Measurements from ENCODE around the gene SOX18. TPM values are rescaled to one million over a fixed set of nuclear protein-coding genes. Genes with fewer than 3 reads are reported as not detected.

SOX18 gene
- total and polyA plus RNA-seq, 2 of the 13 experiments (the other 11 are each of a cell fraction or from before 2014, with no cell fraction given) = 1.6 to 1.9 TPM

DNA sequence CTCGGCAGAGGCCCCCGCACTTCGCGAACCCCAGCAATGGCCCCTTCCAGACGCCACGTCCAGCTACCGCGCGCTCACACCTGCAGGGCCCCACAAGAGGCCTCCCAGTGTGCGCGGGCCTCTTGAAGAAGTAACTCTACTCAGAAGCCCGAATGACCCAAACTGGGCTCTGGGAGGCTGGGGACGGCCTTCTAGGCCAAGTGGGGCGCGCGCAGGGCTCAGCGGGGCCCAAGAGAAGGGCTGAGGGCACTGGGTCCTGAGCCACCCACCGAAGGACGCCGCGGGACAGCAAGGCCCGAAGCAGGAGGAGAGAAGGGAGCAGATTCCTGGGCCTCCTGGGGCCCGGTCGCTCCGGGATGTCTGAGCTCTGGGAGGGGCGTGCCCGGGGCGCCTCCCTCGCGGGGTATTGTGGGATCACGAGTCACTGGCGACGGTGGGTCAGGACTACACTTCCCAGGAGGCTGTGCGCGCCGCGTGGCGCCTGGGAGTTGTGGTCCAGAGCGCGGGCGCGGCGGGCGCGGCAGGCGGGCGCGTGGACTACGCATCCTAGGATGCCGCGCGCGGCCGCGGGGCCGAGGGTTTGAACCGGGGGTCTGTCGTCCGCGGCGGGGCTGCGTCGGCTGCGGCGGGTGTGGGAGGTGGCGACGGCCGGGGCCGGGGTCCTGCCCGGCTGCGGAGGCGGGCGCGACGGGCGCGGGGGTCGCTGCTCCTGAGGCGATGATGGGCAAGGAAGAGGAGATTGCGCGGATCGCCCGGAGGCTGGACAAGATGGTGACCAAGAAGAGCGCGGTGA lies 13.4 kb upstream of the SOX18 start, which contains the start of gene TCEA2 (continued):
- TF ChIP-seq, protein P1, sequence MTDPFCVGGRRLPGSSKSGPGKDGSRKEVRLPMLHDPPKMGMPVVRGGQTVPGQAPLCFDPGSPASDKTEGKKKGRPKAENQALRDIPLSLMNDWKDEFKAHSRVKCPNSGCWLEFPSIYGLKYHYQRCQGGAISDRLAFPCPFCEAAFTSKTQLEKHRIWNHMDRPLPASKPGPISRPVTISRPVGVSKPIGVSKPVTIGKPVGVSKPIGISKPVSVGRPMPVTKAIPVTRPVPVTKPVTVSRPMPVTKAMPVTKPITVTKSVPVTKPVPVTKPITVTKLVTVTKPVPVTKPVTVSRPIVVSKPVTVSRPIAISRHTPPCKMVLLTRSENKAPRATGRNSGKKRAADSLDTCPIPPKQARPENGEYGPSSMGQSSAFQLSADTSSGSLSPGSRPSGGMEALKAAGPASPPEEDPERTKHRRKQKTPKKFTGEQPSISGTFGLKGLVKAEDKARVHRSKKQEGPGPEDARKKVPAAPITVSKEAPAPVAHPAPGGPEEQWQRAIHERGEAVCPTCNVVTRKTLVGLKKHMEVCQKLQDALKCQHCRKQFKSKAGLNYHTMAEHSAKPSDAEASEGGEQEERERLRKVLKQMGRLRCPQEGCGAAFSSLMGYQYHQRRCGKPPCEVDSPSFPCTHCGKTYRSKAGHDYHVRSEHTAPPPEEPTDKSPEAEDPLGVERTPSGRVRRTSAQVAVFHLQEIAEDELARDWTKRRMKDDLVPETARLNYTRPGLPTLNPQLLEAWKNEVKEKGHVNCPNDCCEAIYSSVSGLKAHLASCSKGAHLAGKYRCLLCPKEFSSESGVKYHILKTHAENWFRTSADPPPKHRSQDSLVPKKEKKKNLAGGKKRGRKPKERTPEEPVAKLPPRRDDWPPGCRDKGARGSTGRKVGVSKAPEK (CRISPR knock-in tag; IDR thresholded peaks at IDR 0.05; ENCODE audit: borderline replicate concordance) = no peak
- TF ChIP-seq ZNF772 (CRISPR knock-in tag; IDR thresholded peaks at IDR 0.05) (peak; percentile 83; the same call in 1 of the 2 replicates), SNRNP70 (IDR thresholded peaks at IDR 0.05; ENCODE audit: low read depth, low read length) (no peak), TOPORS (CRISPR knock-in tag; IDR thresholded peaks at IDR 0.05) (0 out of 2 replicates have a peak, but pooled peaks have one; percentile 11), KLF13 (CRISPR knock-in tag; IDR thresholded peaks at IDR 0.05) (peak; percentile 37; the same call in 1 of the 2 replicates), HNF4G (IDR thresholded peaks at IDR 0.05; ENCODE audit: borderline replicate concordance, low read depth, low read length) (peak; percentile 55; the same call in 1 of the 2 replicates), HNF4G (CRISPR knock-in tag; IDR thresholded peaks at IDR 0.05; ENCODE audit: borderline replicate concordance, low read depth) (no peak; the same call in none of the 2 replicates), ARID2 (CRISPR knock-in tag; IDR thresholded peaks at IDR 0.05; ENCODE audit: borderline replicate concordance) (no peak), CBX2 (IDR thresholded peaks at IDR 0.05; ENCODE audit: low read depth, low read length) (no peak), CBX2 (CRISPR knock-in tag; IDR thresholded peaks at IDR 0.05; ENCODE audit: low read depth) (0 out of 2 replicates have a peak, but pooled peaks have one; percentile 67), WIZ (CRISPR knock-in tag; IDR thresholded peaks at IDR 0.05) (no peak), IRF2 (CRISPR knock-in tag; IDR thresholded peaks at IDR 0.05) (peak; percentile 99), SPEN (CRISPR knock-in tag; IDR thresholded peaks at IDR 0.05; ENCODE audit: low read depth) (peak; percentile 97), SETDB1 (CRISPR knock-in tag; IDR thresholded peaks at IDR 0.05; ENCODE audit: borderline replicate concordance) (0 out of 2 replicates have a peak, but pooled peaks have one; percentile 66), GLI4 (CRISPR knock-in tag; IDR thresholded peaks at IDR 0.05; ENCODE audit: borderline replicate concordance) (peak; percentile 89; the same call in 1 of the 2 replicates), KLF6 (CRISPR knock-in tag; IDR thresholded peaks at IDR 0.05) (peak; percentile 83), ZNF451 (CRISPR knock-in tag; IDR thresholded peaks at IDR 0.05) (peak; percentile 67; the same call in 1 of the 2 replicates), DMAP1 (CRISPR knock-in tag; IDR thresholded peaks at IDR 0.05) (peak; percentile 83)
- TF ChIP-seq, protein P2, sequence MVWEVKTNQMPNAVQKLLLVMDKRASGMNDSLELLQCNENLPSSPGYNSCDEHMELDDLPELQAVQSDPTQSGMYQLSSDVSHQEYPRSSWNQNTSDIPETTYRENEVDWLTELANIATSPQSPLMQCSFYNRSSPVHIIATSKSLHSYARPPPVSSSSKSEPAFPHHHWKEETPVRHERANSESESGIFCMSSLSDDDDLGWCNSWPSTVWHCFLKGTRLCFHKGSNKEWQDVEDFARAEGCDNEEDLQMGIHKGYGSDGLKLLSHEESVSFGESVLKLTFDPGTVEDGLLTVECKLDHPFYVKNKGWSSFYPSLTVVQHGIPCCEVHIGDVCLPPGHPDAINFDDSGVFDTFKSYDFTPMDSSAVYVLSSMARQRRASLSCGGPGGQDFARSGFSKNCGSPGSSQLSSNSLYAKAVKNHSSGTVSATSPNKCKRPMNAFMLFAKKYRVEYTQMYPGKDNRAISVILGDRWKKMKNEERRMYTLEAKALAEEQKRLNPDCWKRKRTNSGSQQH (CRISPR knock-in tag; IDR thresholded peaks at IDR 0.05; ENCODE audit: low read depth) = peak; percentile 94
- TF ChIP-seq, protein P3, sequence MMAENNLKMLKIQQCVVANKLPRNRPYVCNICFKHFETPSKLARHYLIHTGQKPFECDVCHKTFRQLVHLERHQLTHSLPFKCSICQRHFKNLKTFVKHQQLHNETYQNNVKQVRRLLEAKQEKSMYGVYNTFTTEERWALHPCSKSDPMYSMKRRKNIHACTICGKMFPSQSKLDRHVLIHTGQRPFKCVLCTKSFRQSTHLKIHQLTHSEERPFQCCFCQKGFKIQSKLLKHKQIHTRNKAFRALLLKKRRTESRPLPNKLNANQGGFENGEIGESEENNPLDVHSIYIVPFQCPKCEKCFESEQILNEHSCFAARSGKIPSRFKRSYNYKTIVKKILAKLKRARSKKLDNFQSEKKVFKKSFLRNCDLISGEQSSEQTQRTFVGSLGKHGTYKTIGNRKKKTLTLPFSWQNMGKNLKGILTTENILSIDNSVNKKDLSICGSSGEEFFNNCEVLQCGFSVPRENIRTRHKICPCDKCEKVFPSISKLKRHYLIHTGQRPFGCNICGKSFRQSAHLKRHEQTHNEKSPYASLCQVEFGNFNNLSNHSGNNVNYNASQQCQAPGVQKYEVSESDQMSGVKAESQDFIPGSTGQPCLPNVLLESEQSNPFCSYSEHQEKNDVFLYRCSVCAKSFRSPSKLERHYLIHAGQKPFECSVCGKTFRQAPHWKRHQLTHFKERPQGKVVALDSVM (CRISPR knock-in tag; IDR thresholded peaks at IDR 0.05) = peak; percentile 76
- TF ChIP-seq, protein P4, sequence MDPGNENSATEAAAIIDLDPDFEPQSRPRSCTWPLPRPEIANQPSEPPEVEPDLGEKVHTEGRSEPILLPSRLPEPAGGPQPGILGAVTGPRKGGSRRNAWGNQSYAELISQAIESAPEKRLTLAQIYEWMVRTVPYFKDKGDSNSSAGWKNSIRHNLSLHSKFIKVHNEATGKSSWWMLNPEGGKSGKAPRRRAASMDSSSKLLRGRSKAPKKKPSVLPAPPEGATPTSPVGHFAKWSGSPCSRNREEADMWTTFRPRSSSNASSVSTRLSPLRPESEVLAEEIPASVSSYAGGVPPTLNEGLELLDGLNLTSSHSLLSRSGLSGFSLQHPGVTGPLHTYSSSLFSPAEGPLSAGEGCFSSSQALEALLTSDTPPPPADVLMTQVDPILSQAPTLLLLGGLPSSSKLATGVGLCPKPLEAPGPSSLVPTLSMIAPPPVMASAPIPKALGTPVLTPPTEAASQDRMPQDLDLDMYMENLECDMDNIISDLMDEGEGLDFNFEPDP (CRISPR knock-in tag; conservative IDR thresholded peaks at IDR 0.05) = peak; percentile 5; the same call in 1 of the 2 replicates

Measured in HepG2 (cell line).